ENCODE results near the gene EGFR. TPM values are rescaled to one million over a fixed set of nuclear protein-coding genes. Genes with fewer than 3 reads are reported as not detected.
A peak's percentile ranks its signal among the peaks of the same experiment; 100 is the strongest.

The EGFR gene
- total RNA-seq, 2 donors from 2014 or later: 54.8 to 56.7 TPM

- TF ChIP-seq CTCF (IDR thresholded peaks at IDR 0.05): no peak
- Histone ChIP-seq H3K9me3 (no peaks in the 10 kb centered on the region), H3K27me3 (replicated peaks; ENCODE audit: insufficient read depth) (no peaks in the 10 kb centered on the region), H3K27ac (no peak overlapping the region), H3K36me3 (no peaks in the 10 kb centered on the region), H3K4me3 (no peak overlapping the region), H3K4me1 (ENCODE audit: control insufficient read depth in 1 of 2, low read depth in 2 of 2) (peaks cover 3 to 10% of the 10 kb centered on the region in 2 donors)
- ATAC-seq (ENCODE audit: insufficient number of reproducible peaks, low FRiP score, low read depth) (no peak), DNase-seq (ENCODE audit: low spot score) (no peak)
Observed at GRCh38 chr7:55252386-55252785, 233.6 kb downstream of the EGFR start.

DNA sequence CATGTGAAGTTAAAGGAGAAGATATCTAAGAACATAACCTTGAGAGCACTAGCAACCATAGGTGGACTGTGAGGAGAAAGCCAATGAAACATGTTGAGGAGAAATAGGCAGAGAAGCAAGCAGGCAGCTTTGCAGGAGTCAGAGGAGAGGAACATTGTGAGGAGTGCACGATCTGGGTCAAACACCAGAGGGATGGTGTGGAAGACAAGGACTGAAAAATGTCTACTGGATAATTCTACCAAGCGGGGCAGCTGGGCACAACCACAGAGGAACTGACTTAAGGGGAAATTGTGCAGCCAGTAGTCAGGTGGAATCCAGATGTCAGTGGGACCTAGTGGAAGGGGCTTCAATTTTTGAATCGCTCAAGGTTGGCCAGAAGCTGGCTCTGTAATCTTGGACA, 234.4 kb downstream of the EGFR start:
- no peak for TF ChIP-seq CTCF (IDR thresholded peaks at IDR 0.05)
- ATAC-seq (ENCODE audit: insufficient number of reproducible peaks, low FRiP score, low read depth): no peak
- no peaks in the 10 kb centered on the region for H3K9me3 ChIP-seq

DNA sequence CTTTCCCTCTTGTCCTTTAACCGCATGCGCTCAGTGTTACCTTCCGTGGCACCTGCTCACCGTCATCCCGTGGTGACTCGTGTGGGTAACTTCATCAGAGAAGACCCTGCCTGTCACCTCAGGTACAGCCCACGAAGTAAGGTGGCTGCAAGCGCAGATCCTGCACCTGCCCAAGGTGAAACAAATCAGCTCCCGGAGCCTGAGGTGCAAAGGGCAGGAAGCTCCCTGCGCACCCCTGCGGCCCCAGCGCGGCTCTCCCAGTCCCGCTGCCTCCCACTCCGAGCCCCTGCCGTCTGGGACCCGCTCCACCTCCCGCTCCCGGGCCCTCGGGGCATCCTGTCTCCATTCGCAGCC, 235.4 kb downstream of the EGFR start:
- Histone ChIP-seq H3K27ac (no peak overlapping the region), H3K4me1 (ENCODE audit: control insufficient read depth in 1 of 2, low read depth in 2 of 2) (peaks cover 3 to 10% of the 10 kb centered on the region in 2 donors), H3K36me3 (no peaks in the 10 kb centered on the region), H3K9me3 (no peaks in the 10 kb centered on the region), H3K27me3 (replicated peaks; ENCODE audit: insufficient read depth) (no peaks in the 10 kb centered on the region), H3K4me3 (peak overlapping the region; percentile 76)
- ATAC-seq (ENCODE audit: insufficient number of reproducible peaks, low FRiP score, low read depth): no peak
- DNase-seq (ENCODE audit: low spot score): no peak
- no peak for TF ChIP-seq CTCF (IDR thresholded peaks at IDR 0.05)

More for the DNA sequence above, 234.4 kb downstream of the EGFR start:
- no peak for DNase-seq (ENCODE audit: low spot score)
- Histone ChIP-seq H3K36me3 (no peaks in the 10 kb centered on the region), H3K27me3 (replicated peaks; ENCODE audit: insufficient read depth) (no peaks in the 10 kb centered on the region), H3K4me3 (no peak overlapping the region), H3K27ac (no peak overlapping the region), H3K4me1 (ENCODE audit: control insufficient read depth in 1 of 2, low read depth in 2 of 2) (peaks cover 3 to 10% of the 10 kb centered on the region in 2 donors)

GRCh38 chr7:55254596-55255495, 236.0 kb downstream of the EGFR start:
- Histone ChIP-seq H3K27me3 (replicated peaks; ENCODE audit: insufficient read depth) (no peaks in the 10 kb centered on the region), H3K4me3 (peak overlapping the region; percentile 76), H3K36me3 (no peaks in the 10 kb centered on the region), H3K27ac (no peak overlapping the region), H3K4me1 (ENCODE audit: control insufficient read depth in 1 of 2, low read depth in 2 of 2) (peaks cover 3 to 10% of the 10 kb centered on the region in 2 donors), H3K9me3 (no peaks in the 10 kb centered on the region)
- peak; percentile 31 for DNase-seq (ENCODE audit: low spot score)
- TF ChIP-seq CTCF (IDR thresholded peaks at IDR 0.05): peak; percentile 97
- peak; percentile 91 for ATAC-seq (ENCODE audit: insufficient number of reproducible peaks, low FRiP score, low read depth)

GRCh38 chr7:55255496-55256445, 237.0 kb downstream of the EGFR start:
- H3K4me3 ChIP-seq: peak overlapping the region; percentile 76
- H3K4me1 ChIP-seq (ENCODE audit: control insufficient read depth in 1 of 2, low read depth in 2 of 2): peaks cover 3 to 10% of the 10 kb centered on the region in 2 donors
- H3K27ac ChIP-seq: no peak overlapping the region
- ATAC-seq (ENCODE audit: insufficient number of reproducible peaks, low FRiP score, low read depth) (peak; percentile 81), DNase-seq (ENCODE audit: low spot score) (peak; percentile 23)
- no peaks in the 10 kb centered on the region for H3K9me3 ChIP-seq
- H3K36me3 ChIP-seq: no peaks in the 10 kb centered on the region
- H3K27me3 ChIP-seq (replicated peaks; ENCODE audit: insufficient read depth): no peaks in the 10 kb centered on the region
- TF ChIP-seq CTCF (IDR thresholded peaks at IDR 0.05): peak; percentile 83

All from thoracic aorta (tissue), 2 donors.